NCI-H146 (cell line): ENCODE data around the gene PDK2.

ENCODE experiments used
- DNase-seq: peaks from one replicate; lab custom pipeline; 2025; lab: John Stamatoyannopoulos, UW

The PDK2 gene

GRCh38 chr17:50079334-50080095 is 15.6 kb upstream of the PDK2 start:
- no peak for DNase-seq

- DNase-seq: no peak
These were observed 15.1 kb upstream of the PDK2 start for GRCh38 chr17:50080096-50080480.

DNA sequence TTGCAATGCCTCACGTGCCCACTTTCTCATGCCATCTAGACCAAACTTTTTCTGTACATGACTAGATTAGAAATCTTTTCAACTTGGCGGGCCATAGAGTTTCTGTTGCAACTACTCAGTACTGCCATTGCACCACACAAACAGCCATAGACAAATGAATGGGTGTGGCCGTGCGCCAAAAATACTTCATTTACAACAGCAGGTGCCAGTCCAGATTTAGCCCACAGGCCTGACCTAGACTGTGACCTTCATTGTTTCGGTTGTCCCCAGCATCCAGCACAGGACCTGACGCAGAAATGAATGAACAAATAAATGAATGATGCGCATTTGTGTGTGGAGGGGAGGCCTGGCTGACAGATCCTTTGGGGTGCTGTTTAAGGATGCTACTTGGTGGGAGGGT is 14.3 kb upstream of the PDK2 start:
- DNase-seq: no peak

DNA sequence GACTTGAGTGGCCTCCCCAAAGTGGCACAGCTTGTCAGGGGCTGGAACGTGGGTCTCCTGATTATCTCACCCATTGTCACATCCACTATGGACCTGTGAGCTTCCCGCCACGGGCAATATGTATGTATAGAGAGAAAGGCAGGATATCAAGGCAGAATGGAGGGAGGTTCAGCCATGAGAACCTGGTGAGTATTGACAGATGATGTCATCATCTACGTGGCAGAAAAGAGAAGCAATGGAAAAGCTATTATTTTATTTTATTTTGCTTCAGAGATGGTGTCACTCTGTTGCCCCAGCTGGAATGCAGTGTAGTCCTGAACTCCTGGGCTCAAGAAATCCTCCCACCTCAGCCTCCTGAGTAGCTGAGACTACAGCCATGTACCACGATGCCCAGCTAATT is 13.4 kb upstream of the PDK2 start:
- no peak for DNase-seq

DNA sequence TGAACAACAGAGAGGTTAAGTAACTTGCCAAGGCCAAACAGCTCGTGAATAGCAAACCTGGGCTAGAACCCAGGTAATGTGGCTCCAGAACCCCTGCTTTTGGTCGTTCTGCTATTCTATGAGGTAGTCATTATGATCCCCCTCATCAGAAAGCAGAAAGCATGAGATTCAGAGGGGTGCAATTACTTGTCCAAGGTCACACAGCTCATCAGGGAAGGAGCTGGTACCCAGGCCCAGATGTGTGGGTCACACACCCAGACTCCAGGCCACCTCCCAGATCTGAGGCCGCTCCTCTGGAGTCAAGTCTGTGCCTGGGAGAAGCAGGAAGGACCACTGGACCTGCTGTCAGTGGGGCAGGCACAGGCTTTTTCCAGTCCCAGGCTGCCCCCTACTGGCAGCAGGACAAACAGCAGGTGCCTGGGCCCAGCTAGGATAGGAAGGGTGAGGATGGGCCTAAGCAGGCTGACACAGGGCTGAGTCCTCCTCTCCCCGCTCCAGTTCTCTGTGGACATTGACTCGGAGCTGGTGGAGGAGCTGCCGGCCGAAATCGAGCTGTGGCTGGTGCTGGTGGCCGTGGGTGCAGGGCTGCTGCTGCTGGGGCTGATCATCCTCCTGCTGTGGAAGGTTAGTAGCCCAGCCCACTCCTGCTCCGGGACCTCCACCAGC is 7.8 kb upstream of the PDK2 start:
- peak; percentile 66 for DNase-seq

DNA sequence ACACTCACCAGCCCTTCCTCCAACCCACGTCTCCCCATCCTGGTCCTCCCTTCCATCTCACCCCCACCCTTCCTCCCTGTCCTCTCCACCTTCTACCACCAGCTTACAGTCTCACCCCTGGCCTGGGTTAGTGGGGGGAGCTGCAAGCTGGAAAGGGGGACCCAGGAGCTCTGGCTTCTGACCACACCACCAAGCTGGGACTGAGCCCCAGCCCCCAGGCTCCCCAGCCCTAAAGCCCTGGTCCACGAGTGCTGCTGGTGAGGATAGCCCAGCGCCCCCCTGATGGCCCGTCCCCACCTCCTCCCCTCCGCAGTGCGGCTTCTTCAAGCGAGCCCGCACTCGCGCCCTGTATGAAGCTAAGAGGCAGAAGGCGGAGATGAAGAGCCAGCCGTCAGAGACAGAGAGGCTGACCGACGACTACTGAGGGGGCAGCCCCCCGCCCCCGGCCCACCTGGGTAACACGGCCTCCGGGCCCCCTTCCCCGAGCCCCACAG is 7.2 kb upstream of the PDK2 start:
- DNase-seq: no peak

- DNase-seq: no peak
These were observed 6.0 kb upstream of the PDK2 start for GRCh38 chr17:50088952-50089825.

- DNase-seq: no peak
These were observed 5.1 kb upstream of the PDK2 start for GRCh38 chr17:50090071-50090470.

DNA sequence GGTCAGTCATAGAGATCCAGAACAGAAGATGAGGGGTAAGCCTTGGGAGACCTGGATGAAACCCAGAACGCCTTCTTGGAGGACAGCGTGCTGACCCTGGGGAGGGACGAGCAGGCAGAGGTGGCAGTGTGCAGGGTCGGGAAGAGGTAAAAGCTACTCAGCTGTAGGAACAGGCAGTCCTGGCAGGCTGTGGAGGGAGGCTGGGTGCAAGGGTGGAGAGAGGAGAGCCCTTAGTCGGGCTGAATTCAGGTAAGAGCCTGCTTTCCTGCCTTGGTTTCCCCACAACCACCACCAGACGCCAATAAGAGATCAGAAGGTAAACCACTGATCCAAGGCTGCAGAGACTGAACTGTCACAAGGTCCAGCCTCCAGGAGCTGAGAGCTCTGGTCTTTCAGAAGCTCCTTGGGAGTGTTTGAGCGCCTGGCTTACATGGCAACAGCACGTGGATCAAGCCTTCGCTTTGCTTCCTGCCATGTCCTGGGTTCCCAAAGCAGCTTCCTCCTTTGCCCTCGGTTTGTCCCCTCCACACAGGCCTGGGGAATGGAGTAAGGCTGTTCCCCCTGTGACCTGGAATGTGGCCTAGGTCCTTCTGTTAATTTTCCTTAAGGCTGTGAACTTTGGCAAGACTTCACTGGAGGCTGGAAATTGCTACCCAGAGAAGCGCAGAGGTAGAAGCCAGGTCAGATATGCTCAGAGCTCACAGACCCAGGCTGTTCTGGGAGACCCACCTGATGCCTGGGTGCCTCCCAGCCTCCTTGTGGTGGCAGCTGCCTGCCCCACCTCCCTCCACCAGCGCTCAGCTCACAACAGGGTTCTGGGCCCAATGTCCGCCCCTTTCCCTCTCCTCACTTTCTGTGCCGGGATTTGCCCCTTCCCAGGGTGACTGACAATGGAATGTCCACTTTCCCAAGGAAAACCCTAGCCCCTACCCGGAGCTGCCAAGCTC is 3.9 kb upstream of the PDK2 start:
- DNase-seq: no peak

DNA sequence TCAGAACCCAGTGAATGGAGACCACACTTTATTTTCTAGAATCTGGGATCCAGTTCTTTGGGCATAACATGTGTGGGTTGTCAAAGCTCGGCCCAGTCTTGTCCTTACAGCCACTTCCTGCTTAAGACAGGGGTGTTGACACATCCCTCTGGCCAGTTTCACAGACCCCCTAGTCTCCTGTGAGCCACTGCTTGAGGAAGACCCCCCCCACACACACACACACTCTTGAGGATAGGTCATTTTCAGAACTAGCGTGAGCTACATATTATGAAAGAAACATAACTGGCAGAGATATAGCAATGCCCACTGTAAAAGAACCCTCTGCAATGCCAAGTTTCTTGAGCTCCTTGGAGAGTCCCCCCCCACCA is 3.2 kb upstream of the PDK2 start:
- no peak for DNase-seq

DNA sequence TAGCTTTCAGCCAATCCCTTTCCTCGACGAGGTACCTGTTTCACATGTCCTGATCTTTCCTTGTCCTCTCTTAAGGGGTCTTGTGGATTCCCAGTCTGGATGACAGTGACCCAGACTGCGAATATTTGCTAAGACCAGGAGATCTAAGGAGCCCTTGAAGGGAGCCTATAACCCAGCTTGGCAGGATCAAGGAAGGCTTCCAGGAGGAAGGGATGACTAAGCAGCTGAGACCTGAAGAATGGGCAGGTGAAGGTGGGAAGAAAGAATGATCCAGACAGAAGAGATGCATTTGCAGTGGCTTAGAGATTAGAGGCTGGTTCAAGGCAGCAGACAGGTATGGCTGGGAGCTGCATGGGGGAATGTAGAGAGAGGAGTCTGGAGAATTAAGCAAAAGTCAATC is 1.9 kb upstream of the PDK2 start:
- DNase-seq: no peak

DNA sequence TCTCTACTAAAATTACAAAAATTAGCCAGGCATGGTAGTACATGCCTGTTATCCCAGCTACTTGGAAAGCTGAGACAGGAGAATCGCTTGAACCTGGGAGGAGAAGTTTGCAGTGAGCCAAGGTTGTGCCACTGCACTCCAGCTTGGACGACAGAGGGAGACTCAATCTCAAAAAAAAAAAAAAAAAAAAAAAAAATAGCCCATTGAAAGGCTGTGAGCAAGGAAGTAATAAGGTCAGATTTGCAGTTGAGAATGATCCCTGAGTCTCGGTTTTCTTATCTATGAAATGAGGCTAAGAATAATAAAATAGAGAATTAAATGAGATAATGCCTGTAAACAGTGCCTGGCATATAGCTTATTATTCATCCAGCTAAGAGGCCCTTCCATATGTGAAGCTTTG is 1.3 kb upstream of the PDK2 start:
- no peak for DNase-seq

GRCh38 chr17:50094243-50094752 is 853 bp upstream of the PDK2 start:
- peak; percentile 79 for DNase-seq

- DNase-seq: no peak
These were observed 481 bp downstream of the PDK2 start for GRCh38 chr17:50095626-50096037.

GRCh38 chr17:50096092-50096491 is 941 bp downstream of the PDK2 start:
- DNase-seq: no peak

DNA sequence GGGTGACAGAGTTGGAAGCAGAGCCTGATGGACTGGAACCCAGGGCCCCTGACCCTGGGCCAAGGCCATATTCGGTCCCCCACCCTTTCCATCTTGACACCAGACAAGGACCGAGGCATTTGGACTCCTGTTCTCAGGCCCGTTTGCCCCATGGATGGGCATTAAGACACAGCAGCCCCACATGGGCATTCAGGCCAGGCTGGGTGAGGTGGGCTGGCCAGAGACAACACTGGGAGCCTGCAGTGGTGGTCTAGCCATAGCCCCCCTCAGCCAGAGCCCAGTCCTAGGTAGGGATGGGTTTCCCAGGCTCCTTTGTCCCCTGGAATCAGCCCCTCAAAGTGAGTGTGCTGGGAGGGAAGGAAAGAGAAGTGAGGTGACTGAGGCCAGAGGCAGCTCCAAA is 1.6 kb downstream of the PDK2 start:
- no peak for DNase-seq

GRCh38 chr17:50097455-50097854 is 2.3 kb downstream of the PDK2 start:
- DNase-seq: no peak

DNA sequence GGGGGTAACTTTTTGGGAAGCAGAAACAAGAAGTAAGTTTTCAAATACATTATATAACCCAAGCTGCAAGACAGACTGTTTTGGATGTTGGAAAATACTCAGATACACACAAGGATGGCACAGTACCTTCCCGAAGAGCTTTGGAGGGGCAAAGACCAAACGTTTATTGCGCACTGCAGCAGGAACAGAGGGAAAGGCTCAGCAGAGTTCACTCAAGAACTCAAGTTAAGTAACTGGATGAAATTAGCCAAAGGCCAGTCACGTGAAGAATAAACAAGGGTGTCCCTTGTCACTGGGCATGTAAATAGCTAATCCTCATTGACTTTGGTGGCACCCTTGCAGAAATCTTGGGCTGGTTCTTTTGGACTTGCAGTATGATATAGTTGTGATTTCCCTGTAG is 2.8 kb downstream of the PDK2 start:
- DNase-seq: no peak

- no peak for DNase-seq
These were observed 3.4 kb downstream of the PDK2 start for GRCh38 chr17:50098583-50098982.

DNA sequence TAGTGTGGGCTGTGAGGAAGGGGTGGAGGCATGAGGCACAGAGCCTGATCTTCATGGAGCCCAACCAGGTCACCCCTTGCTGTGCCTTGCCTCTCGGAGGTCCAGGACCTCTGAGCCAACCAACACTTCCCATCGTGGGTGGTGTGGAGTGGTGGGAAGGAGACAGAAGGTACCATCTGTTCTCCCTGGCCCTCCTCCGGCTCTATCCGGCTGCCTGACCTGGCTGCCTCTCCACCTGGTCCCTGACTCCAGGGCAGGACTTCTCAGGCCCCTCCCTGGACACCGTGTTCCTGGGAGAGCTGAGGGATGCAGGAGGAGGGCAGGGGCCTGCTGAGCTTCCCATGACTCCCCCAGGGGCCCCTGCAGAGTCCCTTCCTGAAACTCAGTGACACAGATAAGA is 3.9 kb downstream of the PDK2 start:
- DNase-seq: no peak

DNA sequence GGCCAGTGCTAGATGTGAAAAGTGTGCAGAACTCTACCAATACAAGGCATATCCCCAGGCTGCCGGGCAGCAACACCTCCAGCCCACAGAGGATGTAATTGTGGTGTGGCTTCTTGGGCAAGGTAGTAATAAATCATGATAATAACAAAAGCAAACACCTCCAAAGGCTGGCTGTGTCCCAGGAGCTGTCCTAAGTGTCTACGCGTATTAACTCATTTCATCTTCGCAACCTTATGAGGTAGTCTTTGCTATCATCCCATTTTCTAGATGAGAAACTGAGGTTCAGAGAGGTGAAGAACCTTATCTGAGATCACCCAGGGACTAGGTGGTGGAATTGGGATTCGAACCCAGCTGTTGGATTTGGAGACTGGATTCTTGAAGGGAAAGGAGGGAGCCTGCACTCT is 5.3 kb downstream of the PDK2 start:
- no peak for DNase-seq
